Testis (tissue), 3 donors: ENCODE data around the gene GRHPR. TPM values are rescaled to one million over a fixed set of nuclear protein-coding genes. Genes with fewer than 3 reads are reported as not detected.

Experiments used
- DNase-seq: peaks from one replicate; pipeline ENCODE4 v3.0.0-alpha.2; 2019
- H3K27ac ChIP-seq, 2 donors: fragments of 200-600 bp; sonication (generic); one replicate each; pipeline ENCODE4 v1.5.1; 2019
- H3K27me3 ChIP-seq: fragments of 200-600 bp; sonication (generic); one replicate; pipeline ENCODE4 v1.5.1; 2019
- H3K36me3 ChIP-seq: fragments of 200-600 bp; sonication (generic); one replicate; pipeline ENCODE4 v1.5.1; 2017; ENCODE audit warnings: low read depth; ENCODE audit errors: missing control alignments
- H3K4me1 ChIP-seq: fragments of 200-600 bp; sonication (generic); one replicate; pipeline ENCODE4 v1.5.1; 2019
- H3K4me3 ChIP-seq, 2 donors: fragments of 200-600 bp; sonication (generic); one replicate each; pipeline ENCODE4 v1.5.1; 2017 to 2019
- H3K9me3 ChIP-seq: fragments of 200-600 bp; sonication (generic); one replicate; pipeline ENCODE4 v1.5.1; 2017
- CTCF ChIP-seq, 3 experiments: fragments of 450-650 bp in 2 of 3; fragments of 200-600 bp in 1 of 3; sonication (generic) in 1 of 3; IDR thresholded peaks; one replicate each; pipeline ENCODE4 v1.5.1; 2016 to 2019; ENCODE audit warnings: antibody characterized with exemption in 3 of 3, mild to moderate bottlenecking in 2 of 3, moderate library complexity in 1 of 3
- POLR2A ChIP-seq: fragments of 450-650 bp; IDR thresholded peaks from one replicate; pipeline ENCODE4 v1.6.1; 2017; ENCODE audit warnings: antibody characterized with exemption, mild to moderate bottlenecking, moderate library complexity
- WGBS, 2 donors: methylation state at CpG; one replicate each; pipeline ENCODE4 v1.1.5; 2018; 5-methylcytosine and 5-hydroxymethylcytosine counted together
- intact Hi-C: fragments of 100-400 bp; cut with DNase I; formaldehyde crosslinking; loops from one replicate; pipeline ENCODE4 v1.15.1; 2023; ENCODE audit warnings: low total_unique reads
- polyA plus RNA-seq: library from polyadenylated mRNA; stranded (reverse); fragments of 350-450 nt; fragmentation: Illumina TruSeq; extraction: RNeasy Lipid Tissue Mini Kit (QIAGEN cat#74804); gene quantifications from one replicate; pipeline ENCODE4 v1.2.3, GENCODE V29; 2014; ENCODE audit warnings: low read depth, low replicate concordance; ENCODE audit not compliant: insufficient read depth
- total RNA-seq, 2 donors: library from RNA; depleted of rRNA; stranded (reverse); fragments of >200 nt; gene quantifications; one replicate each; pipeline ENCODE4 v1.2.3, GENCODE V29; 2016

The GRHPR gene
- total and polyA plus RNA-seq, 3 donors from 2014 or later, result 130 to 262 (median 195) TPM

GRCh38 chr9:37377688-37378612 lies 44.5 kb upstream of the GRHPR start:
- Histone ChIP-seq H3K27ac (no peak overlapping the region), H3K27me3 (no peaks in the 10 kb centered on the region), H3K9me3 (no peaks in the 10 kb centered on the region), H3K36me3 (no peaks in the 10 kb centered on the region), H3K4me1 (no peaks in the 10 kb centered on the region), H3K4me3 (no peak overlapping the region)
- intact Hi-C loops, result no loop called here
- DNase-seq, result no peak
- WGBS, 2 donors, result 77 to 79% methylated on average over 13 of the region's 13 CpGs
- no peak for TF ChIP-seq CTCF (IDR thresholded peaks at IDR 0.05)
- TF ChIP-seq POLR2A, result no peak

- DNase-seq, result no peak
- Histone ChIP-seq H3K36me3 (no peaks in the 10 kb centered on the region), H3K4me1 (no peaks in the 10 kb centered on the region), H3K27me3 (no peaks in the 10 kb centered on the region), H3K9me3 (no peaks in the 10 kb centered on the region), H3K4me3 (no peak overlapping the region), H3K27ac (no peak overlapping the region)
- TF ChIP-seq POLR2A, result no peak
- no peak for TF ChIP-seq CTCF (IDR thresholded peaks at IDR 0.05)
- intact Hi-C loops, result no loop called here
- WGBS, 2 donors, result 88 to 91% methylated on average over 14 to 19 of the region's 19 CpGs
Measured at GRCh38 chr9:37378613-37379004, 43.9 kb upstream of the GRHPR start.

GRCh38 chr9:37379835-37380234 lies 42.7 kb upstream of the GRHPR start:
- intact Hi-C loops, result no loop called here
- TF ChIP-seq CTCF (IDR thresholded peaks at IDR 0.05) (no peak), POLR2A (no peak)
- no peaks in the 10 kb centered on the region for H3K4me1 ChIP-seq
- WGBS, 2 donors, result 72 to 84% methylated on average over 2 of the region's 2 CpGs
- no peaks in the 10 kb centered on the region for H3K36me3 ChIP-seq
- DNase-seq, result no peak
- no peak overlapping the region for H3K27ac ChIP-seq
- H3K4me3 ChIP-seq, result no peak overlapping the region
- H3K9me3 ChIP-seq, result no peaks in the 10 kb centered on the region
- no peaks in the 10 kb centered on the region for H3K27me3 ChIP-seq

- H3K4me3 ChIP-seq, result no peak overlapping the region
- no peaks in the 10 kb centered on the region for H3K27me3 ChIP-seq
- H3K36me3 ChIP-seq, result no peaks in the 10 kb centered on the region
- DNase-seq, result no peak
- 94% methylated on average over 9 of the region's 9 CpGs for WGBS, 2 donors
- TF ChIP-seq POLR2A (no peak), CTCF (IDR thresholded peaks at IDR 0.05) (no peak)
- H3K4me1 ChIP-seq, result no peaks in the 10 kb centered on the region
- no peak overlapping the region for H3K27ac ChIP-seq
- intact Hi-C loops, result no loop called here
- no peaks in the 10 kb centered on the region for H3K9me3 ChIP-seq
Measured at GRCh38 chr9:37380570-37380969, 41.9 kb upstream of the GRHPR start.
